Stimulated activated CD4-positive, alpha-beta T cell treated with anti-CD3 and anti-CD28 coated beads, Interleukin-12 subunit alpha, Interleukin-12 subunit beta, amount 100 ng/mL, for 4 hours (primary cell): Measurements from ENCODE around the gene LENEP.

Experiments used
- DNase-seq: peaks from one replicate; pipeline ENCODE4 v3.0.0-alpha.2; 2020

LENEP gene

GRCh38 chr1:154993572-154994268, at the start of gene LENEP:
Gene LENEP (plus strand): TSS chr1:154993586. CDS start chr1:154993608, 22 bp downstream.
- no peak for DNase-seq

GRCh38 chr1:154943649-154944400, 49.6 kb upstream of the LENEP start:
- DNase-seq: peak; percentile 46

- no peak for DNase-seq
Observed at GRCh38 chr1:154944401-154945159, 48.8 kb upstream of the LENEP start.

- no peak for DNase-seq
Observed at GRCh38 chr1:154945160-154945961, 48.0 kb upstream of the LENEP start.

GRCh38 chr1:154945962-154946850, 47.2 kb upstream of the LENEP start:
- DNase-seq: no peak

GRCh38 chr1:154948079-154948478, 45.3 kb upstream of the LENEP start:
- no peak for DNase-seq

- peak; percentile 62 for DNase-seq
Observed at GRCh38 chr1:154951901-154952657, 41.3 kb upstream of the LENEP start.

- DNase-seq: no peak
Observed at GRCh38 chr1:154952664-154953063, 40.7 kb upstream of the LENEP start.

GRCh38 chr1:154953611-154954038, 39.8 kb upstream of the LENEP start:
- DNase-seq: no peak

GRCh38 chr1:154954541-154954940, 38.8 kb upstream of the LENEP start:
- DNase-seq: no peak

GRCh38 chr1:154955039-154955717, 38.2 kb upstream of the LENEP start:
- peak; percentile 48 for DNase-seq

- DNase-seq: peak; percentile 60
Observed at GRCh38 chr1:154955718-154956543, 37.5 kb upstream of the LENEP start, which contains the start of gene PBXIP1. Gene PBXIP1 (minus strand): TSS chr1:154956099. CDS start chr1:154953721, 2,378 bp downstream.

GRCh38 chr1:154956544-154956941, 36.8 kb upstream of the LENEP start:
- DNase-seq: no peak

- DNase-seq: no peak
Observed at GRCh38 chr1:154957091-154957657, 36.2 kb upstream of the LENEP start.

GRCh38 chr1:154958036-154958435, 35.4 kb upstream of the LENEP start:
- DNase-seq: no peak

GRCh38 chr1:154958681-154959425, 34.5 kb upstream of the LENEP start:
- no peak for DNase-seq

- DNase-seq: no peak
Observed at GRCh38 chr1:154959426-154959780, 34.0 kb upstream of the LENEP start.
